Astrocyte of the spinal cord (primary cell): ENCODE results near the gene SHB.

ENCODE experiments used
- DNase-seq: peaks from one replicate; pipeline ENCODE4 v3.0.0; 2011; ENCODE audit warnings: low read depth, low spot score
- H3K4me3 ChIP-seq: 2 replicates; pipeline ENCODE4 v1.5.1; 2011; ENCODE audit warnings: low read depth, mild to moderate bottlenecking, low read length, moderate library complexity
- in situ Hi-C: cut with HindIII; loops from 2 replicates; pipeline ENCODE4 v1.10.0; 2017; ENCODE audit warnings: low sequenced_read_pairs
- TF ChIP-seq, protein P1 (sequence below): IDR thresholded peaks from 2 replicates; pipeline ENCODE4 v1.5.1; 2012; ENCODE audit warnings: low read depth, mild to moderate bottlenecking, low read length, inconsistent platforms

Gene SHB

DNA sequence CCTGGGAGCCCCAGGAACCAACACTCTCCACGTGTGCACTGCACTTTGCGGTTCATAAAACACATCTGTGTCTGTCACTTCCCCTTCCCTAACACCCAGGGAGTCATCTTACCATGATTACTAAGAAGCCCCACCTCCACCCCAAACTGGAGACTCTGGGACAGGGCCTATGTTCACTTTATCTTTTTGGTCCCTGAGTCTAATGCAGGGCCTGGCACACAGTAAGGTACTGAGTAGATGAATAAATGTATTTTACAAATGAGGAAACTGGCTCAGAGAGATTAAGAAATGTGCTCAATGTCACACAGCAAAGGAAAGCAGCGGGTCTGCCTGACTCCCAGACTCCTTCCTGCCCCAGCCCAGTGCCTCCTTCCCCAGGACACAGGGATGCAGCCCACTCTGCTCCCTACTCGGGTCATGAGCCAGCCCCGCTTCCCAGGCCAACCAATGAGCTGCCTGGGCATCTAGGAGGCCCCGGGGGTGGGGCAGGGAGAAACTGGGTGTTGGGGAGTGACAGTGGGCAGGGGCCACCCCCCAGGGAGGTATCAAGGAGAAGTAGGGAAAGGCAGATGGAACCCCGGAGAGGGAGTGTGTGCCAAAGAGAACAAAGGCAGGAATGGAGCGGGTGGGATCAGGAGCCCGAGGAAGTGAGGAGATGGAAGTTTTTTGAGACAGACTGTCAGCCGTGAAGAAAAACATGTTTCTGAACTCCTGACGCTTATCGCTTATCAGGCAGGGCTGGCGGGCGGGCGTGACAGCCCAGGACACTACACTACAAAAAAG is 30.5 kb downstream of the SHB start:
- DNase-seq = no peak
- TF ChIP-seq, protein P1, sequence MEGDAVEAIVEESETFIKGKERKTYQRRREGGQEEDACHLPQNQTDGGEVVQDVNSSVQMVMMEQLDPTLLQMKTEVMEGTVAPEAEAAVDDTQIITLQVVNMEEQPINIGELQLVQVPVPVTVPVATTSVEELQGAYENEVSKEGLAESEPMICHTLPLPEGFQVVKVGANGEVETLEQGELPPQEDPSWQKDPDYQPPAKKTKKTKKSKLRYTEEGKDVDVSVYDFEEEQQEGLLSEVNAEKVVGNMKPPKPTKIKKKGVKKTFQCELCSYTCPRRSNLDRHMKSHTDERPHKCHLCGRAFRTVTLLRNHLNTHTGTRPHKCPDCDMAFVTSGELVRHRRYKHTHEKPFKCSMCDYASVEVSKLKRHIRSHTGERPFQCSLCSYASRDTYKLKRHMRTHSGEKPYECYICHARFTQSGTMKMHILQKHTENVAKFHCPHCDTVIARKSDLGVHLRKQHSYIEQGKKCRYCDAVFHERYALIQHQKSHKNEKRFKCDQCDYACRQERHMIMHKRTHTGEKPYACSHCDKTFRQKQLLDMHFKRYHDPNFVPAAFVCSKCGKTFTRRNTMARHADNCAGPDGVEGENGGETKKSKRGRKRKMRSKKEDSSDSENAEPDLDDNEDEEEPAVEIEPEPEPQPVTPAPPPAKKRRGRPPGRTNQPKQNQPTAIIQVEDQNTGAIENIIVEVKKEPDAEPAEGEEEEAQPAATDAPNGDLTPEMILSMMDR = no peak
- in situ Hi-C loops = no loop called here
- no peak overlapping the region for H3K4me3 ChIP-seq

DNA sequence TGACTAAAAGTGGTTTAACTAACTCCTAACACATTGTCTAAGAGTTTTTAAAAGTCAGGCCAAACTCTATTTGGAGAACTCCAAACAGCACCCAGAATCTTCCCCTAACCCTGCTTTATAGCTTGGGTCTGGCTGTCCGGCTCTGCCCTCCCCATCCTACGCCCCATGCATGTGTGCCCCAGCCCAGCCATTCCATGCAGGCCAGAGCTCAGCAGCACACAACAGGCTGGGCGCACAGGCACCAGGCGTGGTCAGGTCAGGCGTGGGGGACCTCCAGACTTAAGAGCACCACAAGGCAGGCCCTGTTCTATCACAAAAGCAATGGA is 31.1 kb downstream of the SHB start:
- TF ChIP-seq, protein P1 = no peak
- no peak for DNase-seq
- H3K4me3 ChIP-seq = no peak overlapping the region
- in situ Hi-C loops = no loop called here

DNA sequence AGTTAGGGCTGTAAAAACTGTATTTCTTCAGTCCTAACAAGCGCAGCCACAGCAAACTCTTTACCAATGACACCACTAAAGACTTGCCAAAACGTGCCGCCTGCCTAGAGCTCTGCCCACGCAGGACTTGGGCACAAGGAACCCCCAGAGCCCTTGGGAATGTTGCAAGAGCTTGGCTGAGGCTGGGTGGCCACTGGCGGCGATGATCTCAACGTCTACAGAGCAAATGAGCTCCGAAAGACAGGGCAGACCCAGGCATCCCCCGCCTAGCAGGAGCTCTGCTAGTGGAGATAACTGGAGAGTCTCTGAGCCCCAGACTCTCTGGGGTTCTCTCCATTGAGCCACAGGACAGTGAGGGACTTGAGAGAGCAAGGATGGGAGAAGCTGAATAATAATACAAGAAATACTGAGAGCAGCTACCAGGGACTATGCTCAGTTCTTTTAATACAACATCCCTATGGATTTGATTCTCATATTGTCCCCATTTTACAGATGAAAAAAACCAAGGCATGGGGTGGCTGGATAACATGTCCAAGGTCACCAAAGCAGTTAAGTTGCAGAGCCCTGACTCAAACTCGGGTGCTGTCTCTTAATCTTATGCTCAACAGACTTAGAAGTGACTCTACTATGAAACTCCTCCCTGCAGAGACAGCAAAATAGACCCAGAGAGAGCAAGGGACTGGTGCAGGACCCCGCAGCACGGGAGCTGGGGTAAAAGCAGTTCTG is 32.5 kb downstream of the SHB start:
- no peak overlapping the region for H3K4me3 ChIP-seq
- TF ChIP-seq, protein P1 = no peak
- in situ Hi-C loops = no loop called here
- peak; percentile 55 for DNase-seq

DNA sequence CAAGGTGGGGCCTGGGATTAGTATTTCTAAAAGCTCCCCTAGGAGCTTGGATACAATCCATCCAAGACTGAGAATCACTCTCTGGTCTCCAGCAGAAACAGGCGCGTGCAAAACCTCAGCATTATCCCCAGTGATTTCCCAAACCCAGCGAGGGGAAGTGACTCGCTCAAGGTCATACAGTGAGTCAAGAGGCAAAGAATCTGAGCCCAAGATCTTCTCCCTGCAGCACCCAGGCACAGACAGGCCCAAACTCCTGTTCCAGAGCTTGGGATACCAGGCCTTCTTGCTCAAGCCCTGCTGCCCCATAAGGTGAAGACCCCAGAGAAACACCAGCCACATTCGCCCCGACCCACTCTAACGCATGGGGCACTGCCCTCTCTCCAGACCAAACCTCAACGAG is 33.2 kb downstream of the SHB start:
- DNase-seq = peak; percentile 79
- in situ Hi-C loops = no loop called here
- TF ChIP-seq, protein P1 = no peak
- H3K4me3 ChIP-seq = no peak overlapping the region

DNA sequence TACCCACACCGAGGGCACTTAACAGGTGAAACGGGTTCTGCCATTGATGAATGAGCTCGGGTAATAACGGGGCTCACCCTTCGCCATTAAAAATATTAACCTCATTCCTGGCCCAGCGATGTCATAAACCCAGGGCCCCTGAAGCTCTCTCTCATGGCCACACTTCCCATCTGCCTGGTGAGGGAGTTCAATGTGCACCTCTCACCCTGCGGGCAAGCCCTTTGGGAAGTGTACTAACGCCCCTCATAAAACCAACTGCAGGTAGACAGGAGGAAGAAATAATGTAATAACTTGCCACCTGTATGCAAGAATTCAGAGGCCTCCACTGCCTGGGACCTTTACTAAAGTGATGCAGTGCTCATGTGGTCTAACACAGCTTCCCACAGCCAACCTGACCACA is 35.1 kb downstream of the SHB start:
- DNase-seq = no peak
- TF ChIP-seq, protein P1 = no peak
- H3K4me3 ChIP-seq = no peak overlapping the region
- in situ Hi-C loops = no loop called here

DNA sequence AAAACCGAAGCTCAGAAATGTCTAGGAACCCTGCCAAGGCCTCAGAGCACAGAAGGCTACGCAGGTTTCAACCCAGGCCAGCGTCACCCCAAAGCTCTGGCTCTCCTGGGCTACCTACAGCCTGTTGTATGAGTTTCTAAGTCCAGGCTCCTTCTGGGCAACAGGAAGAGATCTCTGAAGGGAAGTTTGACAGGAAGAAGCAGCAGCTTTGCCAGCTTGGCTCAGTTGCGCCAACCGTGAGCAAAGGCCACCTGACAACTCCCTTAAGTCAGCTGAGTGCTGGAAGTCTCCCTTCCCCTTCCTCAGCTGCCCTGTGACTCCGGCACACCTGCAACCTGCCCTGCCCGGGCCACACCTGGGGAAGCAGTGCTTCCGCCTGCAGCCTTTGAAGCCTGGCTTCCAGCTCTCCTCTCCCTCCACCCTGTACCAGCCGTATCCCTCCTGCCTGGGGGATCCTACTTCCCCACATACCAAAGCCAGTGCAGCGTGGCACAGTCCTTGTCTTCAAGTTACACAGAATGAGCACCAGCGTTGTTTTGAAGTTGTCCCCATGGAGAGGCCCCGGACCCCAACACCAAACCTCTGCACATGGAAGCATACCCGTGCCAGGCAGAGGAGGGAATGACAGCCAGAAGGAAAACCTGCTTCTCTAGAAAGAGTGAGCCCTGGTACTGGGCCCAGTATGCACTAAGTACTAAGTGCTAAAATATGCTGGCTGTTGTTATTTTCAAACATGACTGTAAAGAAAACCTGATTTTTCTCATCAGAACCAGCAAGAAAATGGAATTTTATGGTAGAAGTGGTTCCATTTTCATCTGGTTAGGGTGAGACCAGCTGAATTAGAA is 36.5 kb downstream of the SHB start:
- no peak overlapping the region for H3K4me3 ChIP-seq
- in situ Hi-C loops = no loop called here
- DNase-seq = no peak
- TF ChIP-seq, protein P1 = no peak
